Measurements from ENCODE around the gene KIF26B.
A peak's percentile ranks its signal among the peaks of the same experiment; 100 is the strongest.

Gene KIF26B

DNA sequence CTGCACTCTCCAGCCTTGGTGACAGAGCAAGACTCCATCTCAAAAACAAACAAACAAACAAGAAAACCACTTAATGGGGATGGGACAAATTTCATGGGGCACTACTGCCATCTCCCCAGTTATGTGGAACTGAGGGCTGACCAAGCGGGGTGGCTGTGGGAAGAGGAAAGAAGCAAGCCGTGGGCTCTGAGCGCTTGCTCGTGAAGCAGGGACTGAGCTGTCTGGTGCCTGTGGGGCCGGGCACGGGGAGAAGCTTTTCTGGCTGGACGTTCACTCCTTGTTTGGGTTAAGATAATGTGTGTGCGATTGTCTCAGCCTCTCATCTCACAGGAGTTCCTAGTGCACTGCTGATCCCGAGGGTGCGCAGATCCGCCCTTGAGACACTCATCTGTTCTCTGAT, 22.0 kb upstream of the KIF26B start:
- DNase-seq (ENCODE audit: low read depth in 2 of 2) = no peak

DNA sequence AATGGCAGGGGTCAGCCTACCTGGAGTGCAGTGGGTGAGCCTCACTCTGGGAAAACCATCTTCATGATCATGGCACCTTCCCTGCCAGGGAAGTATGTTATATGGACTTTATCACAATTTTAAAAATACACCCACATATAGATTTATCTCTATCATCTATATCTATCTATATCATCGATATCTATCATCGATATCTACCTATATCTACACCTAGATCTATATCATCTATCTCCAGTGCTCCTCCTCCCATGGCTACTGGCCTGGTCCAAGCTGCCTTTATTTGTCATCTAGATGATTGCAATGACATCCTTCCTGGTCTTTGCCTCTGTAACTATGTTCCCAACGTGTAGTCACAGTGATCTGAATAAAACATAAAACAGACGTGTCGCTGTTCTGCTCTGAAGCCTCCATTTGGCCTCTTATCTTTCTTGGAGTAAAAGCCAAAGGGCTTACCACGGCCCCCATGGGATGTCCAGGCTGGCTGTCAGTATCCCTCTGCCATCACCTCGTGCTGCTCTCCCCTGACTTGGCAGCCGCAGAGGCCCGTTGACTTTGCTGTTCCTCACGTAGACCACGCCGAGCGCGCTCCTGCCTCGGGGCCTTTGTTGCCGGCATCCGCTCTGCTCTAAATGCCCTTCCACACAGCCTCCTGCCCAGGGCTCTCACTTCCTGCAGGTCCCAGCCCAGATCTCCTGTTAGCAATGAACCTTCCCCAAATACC, 20.6 kb upstream of the KIF26B start:
- DNase-seq (ENCODE audit: low read depth in 2 of 2) = no peak

DNA sequence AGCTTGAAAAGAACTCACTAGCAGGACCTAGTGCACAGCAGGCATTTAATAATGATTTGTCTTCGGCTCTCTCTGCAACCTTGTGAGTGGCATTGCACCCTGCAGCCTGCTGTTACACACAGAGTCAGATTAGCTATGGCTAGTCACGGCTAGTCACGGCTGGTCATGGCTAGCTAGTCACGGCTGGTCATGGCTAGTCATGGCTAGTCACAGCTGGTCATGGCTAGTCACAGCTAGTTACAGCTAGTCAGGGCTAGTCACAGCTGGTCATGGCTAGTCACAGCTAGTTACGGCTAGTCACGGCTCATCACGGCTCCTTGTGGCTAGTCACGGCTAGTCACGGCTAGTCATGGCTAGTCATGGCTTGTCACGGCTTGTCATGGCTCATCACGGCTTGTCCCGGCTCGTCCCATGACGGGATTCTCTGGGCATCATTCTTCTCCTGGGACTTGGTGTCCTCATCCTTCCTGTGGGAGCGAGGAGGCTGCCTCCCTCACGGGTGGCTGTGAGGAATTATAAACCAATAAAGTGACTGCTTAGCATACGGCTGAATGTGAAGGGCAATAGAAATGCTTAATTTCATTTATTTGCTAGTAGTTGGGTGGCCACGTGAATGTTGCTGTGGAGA, 12.5 kb upstream of the KIF26B start:
- no peak for DNase-seq (ENCODE audit: low read depth in 2 of 2)

DNA sequence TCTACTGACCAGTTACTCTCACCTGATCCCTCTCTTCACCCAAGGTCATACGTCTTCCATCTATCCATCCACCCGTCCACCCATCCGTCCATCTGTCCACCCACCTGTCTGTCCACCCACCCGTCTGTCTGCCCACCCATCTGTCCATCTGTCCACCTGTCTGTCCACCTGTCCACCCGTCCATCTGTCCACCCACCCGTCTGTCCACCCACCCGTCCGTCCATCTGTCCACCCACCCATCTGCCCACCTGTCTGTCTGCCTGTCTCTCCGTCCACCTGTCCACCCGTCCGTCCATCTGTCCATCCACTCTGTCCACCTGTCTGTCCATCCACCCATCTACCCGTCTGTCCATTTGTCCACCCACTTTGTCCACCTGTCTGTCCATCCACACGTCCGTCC, 11.8 kb upstream of the KIF26B start:
- DNase-seq (ENCODE audit: low read depth in 2 of 2) = no peak

DNA sequence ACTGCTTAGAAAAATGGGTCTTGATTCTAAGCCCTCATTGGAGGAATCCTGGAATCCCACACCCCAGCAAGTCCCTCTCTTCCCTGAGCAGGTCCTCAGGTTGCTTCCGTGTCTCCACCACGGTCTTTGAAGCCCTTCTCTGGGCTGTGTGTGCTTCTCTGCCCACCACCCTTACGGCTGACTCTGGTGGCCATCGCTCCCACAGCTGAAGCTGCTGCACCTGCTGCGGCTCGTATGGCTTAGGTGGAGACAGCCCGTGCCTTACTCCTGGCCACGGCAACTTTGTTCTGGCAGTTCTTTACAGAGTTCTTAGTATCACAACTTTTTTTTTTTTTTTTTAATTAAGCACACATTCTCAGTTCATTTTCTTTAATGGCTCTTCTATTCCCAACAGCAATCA, 10.9 kb upstream of the KIF26B start:
- no peak for DNase-seq (ENCODE audit: low read depth in 2 of 2)

DNA sequence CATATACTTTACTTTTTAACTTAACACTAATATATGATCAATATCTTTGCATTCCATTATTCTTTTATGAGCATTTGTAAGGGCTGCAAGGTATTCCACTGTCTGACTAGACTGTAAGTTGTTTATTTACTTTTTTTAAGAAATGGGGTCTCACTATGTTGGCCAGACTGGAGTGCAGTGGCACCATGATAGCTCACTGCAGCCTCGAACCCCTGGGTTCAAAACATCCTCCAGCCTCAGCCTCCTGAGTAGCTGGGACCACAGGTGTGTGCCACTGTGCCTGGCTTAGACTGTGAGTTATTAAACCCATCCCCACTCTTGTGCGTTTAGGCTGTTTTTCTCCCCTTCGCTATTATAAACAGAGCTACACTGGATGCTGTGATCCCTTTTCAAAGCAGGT, 6.7 kb upstream of the KIF26B start:
- DNase-seq (ENCODE audit: low read depth in 2 of 2) = no peak

DNA sequence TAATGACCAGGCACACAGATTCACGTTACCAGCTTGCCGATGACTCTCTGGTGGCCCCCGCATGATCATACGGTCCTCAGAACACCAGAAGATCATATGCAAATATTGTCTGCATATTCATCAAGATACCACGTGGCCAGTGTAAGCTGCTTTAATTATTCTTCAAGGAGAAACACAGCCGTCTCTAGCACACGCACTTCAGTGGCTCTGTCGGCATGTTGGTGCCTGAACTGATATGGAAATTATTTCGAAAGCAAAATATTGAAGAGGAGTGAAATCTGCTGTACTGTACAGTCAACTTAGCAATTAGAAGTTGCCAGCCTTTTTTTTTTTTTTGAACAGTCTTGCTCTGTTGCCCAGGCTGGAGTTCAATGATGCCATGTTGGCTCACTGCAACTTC, 5.9 kb upstream of the KIF26B start:
- no peak for DNase-seq (ENCODE audit: low read depth in 2 of 2)

DNA sequence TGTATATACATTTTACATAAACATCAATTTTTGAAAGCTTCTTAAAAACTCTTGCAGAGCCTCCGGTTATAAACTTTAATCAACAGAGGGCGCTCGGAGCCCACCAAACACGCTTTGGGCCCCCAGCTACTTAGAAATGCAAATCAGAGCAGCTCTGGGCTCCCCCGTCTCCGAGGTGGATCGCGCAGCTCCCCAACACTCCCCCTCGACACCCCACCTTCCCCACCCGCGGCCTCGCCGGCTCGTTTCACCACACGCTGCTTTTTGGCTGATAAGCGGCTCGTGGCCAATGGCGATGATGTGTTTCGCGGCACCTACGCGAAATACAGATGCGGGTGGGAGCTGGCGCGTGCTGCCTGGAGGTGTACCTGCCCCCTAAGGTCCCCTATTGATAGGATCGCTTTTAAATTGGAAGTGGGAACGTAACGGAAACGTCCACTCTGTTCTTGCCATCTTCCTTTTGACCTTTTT, 1.7 kb upstream of the KIF26B start:
- DNase-seq (ENCODE audit: low read depth in 2 of 2) = peak in 1 of 2 experiments; percentile 53

DNA sequence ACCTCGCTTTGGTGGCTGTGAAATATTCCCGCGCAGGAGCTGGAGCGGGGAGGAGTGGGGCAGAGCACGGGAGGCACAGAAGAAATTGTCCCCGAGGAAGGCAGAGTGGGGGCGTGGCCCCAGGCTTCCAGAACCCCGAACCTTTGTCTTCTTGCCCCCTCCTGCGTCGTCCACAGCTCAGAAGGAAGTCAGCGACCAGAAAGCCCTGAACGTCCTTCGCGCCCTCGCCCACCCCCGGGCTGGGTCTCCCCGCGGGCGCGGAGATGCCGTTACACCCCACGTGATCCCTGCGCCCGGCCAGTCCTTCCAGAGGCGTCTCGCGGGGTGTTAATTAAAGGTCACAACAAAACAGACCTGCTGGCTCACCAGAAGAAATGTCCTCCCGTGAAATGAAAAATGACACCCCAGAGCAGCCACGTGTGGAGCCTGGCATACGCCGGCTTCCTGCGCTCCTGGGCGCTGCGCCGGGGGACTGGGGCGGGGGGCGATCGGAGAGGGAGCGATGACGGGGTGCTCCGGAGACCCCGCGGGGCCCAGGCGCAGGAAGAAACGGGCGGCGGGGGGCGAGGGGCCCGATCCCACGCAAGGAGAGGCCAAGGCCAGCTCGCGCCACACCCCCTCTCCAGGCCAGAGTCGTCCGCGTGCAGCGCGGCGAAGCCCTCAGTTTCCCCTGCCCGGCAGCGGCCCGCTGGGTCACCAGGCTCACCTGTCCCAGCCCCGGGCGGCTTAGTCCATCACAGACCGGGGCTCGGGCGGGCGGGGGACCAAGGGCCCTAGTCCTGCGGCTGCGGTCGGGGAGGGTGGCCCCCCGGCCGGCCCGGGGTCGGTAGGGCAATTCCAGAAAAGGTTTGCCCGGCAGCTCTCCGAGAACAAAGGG, 995 bp upstream of the KIF26B start:
- DNase-seq (ENCODE audit: low read depth in 2 of 2) = no peak

DNA sequence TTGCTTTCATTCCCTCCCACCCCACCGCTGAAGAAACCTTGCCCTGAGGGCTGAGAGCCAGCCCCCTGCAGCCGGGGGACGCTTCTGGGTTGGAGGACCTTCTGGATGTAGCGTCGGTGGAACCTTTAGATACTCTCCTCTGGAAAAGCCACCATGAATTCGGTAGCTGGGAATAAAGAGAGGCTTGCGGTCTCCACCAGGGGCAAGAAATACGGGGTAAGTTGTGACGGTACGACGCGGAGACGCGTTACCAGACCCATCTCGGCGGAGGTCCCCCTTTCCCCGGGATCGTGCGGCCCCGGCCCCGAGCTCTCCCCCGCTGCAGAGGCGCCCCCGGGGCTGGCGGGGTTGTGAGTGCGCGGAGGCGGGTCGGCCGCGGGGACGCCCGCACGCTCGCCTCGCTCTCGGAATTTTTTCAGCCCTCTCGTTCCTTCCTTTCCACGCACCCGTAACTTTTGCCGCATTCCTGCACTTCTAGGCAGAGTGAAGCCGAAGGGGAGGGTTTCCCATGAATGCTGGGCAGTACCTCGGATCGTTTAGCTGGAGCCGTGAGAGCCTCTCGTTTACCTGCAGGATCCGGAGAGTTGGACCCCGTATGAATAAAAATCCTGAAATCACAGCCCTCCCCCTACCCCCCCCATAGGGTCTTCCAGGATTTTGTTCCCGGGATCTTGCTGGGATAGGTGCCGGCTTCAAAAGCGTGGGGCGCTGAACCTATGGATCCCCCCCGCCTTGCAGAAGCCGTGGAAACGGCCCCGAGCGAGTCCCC, 671 bp downstream of the KIF26B start:
- no peak for DNase-seq (ENCODE audit: low read depth in 2 of 2)

DNA sequence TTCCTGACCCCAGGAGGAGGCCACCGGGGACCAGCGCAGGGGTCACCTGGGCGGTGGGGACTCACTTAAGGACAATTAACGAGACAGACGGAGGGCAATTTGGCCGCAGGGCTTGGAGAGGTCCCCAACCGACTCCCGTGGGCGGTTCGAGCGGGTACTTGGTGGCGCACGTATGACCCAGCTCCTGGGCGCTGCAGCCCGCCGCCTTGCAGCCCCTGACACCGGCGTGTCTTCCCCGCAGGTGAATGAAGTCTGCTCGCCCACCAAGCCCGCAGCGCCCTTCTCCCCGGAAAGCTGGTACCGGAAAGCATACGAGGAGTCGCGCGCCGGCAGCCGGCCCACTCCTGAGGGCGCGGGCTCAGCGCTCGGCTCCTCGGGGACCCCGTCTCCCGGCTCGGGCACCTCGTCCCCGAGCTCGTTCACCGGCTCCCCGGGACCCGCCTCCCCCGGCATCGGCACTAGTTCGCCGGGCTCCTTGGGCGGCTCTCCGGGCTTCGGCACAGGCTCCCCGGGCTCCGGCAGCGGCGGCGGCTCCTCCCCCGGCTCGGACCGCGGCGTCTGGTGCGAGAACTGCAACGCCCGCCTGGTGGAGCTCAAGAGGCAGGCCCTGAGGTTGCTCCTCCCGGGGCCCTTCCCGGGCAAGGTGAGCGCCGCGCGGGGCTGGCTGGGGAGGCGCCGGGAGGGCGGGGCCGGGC, 1.4 kb downstream of the KIF26B start:
- DNase-seq (ENCODE audit: low read depth in 2 of 2) = peak in 1 of 2 experiments; percentile 39

DNA sequence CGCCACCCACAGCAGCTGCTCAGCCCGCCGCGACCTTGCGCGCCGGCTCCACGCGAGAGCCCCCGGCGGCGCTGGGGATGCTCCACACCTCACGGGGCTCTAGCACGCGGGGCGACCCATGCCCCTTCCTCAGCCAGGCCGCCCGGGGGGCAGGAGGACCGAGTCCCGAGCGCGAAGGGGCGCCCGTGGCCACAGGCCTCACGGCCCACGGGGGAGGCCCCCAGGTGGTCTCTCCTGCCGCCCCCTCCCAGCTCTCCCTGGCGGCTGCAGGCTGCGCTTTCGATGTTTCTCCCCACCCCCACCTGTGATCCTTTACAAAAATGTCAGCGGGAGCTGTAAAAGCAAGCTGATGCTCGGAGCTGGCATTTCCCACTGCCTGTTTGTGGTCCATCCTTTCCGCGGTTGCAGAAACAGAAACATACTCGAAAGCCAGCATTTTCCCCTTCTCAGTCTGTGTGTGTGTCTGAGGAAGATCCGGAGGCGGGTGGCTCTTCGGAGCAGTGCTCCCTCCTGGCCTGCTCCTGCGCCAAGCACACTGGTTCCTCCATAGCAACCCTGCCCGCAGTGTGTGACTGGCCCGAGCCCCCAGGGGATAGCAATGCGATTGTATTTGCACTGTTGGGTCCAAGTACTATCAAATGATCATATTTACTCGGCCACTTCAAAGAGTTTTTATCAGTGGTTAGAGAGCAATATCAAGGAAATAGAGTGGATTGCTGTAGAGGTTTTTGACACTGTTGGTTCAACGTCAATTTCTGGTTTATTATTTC, 2.1 kb downstream of the KIF26B start:
- DNase-seq (ENCODE audit: low read depth in 2 of 2) = no peak

DNA sequence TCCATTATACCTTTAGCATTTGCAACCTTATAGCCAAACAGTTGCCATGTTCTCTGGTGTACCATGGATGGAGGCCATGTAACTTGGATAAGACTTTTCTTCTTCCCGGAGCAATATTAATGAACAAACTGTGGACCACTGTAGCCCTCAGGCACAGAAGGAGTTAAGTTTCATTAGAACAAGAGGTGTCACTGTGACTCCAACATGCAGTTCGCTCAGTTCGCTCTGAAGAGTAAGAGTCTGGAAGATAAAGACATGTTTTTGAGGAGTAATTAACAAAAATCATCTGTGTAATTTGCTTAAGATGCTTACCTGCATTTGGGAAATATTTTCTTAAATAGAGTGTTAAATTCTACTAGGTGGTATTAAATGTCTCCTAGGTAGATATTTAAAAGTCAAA, 4.1 kb downstream of the KIF26B start:
- DNase-seq (ENCODE audit: low read depth in 2 of 2) = no peak

DNA sequence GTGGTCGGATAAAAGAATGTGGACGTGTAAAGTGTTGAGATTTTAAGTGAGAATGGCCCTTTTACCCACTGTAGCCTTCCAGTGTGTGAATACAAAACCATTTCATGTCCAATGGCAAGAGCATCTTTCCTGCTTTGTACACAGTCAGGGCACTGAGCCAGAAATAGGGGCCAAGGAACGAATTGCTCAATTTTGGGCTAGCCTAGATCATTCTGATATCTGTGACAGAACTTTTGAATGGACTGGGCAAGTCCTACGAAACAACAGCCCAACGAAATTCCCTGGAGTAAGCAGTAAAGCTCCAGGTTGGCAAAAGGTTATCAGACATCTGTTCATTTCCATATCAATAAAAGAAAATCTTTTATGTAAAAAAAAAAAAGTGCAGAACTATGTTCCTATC, 5.5 kb downstream of the KIF26B start:
- no peak for DNase-seq (ENCODE audit: low read depth in 2 of 2)

DNA sequence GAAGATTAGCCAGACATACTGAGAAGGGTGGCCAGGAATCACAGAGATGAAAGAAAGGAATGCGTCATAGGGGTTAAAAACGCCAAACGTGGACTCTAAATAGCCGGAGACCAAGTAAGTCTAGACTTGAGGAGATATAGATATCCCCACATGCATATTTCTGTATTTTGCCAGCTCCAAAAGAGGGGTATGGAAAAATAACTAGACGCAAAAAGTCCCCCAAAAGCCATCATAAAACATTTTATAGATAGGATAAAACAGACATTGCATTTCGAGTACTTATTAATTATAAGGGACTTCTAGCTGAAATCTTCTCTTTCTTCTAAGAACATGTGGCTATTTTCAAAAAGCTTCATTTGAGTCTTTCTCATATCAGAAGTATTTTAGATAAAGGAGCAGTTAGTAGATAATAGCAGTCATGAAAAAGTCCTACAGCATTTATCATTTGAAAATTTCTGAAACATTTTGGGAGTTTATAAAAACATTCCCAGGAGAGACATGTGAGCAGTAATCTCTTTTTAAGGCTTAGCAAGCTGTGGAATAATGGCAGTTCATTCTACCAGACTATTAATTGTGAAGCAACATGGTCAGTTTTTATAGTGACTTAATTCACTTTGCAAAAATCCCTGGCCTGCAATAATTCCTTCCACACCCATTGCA, 6.1 kb downstream of the KIF26B start:
- DNase-seq (ENCODE audit: low read depth in 2 of 2) = no peak

DNA sequence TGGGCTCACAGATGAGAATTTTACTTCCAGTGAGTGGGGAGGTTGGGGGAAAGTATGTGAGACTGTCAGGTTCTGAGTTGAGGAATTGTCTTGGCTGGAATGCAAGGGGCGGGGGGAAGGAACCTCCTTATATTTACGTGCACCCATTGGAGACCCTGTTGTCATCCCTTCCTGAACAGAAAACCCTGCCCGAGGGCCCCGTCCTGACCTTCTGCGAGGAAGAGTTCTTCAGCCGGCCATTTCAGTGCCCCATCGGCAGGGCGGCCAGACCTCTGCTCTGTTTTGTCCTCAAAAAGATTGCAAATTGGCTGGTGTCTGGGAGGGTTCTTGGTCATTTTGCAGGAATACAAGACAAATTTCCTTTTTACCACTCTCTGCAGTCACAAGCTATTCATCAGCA, 7.1 kb downstream of the KIF26B start:
- no peak for DNase-seq (ENCODE audit: low read depth in 2 of 2)

DNA sequence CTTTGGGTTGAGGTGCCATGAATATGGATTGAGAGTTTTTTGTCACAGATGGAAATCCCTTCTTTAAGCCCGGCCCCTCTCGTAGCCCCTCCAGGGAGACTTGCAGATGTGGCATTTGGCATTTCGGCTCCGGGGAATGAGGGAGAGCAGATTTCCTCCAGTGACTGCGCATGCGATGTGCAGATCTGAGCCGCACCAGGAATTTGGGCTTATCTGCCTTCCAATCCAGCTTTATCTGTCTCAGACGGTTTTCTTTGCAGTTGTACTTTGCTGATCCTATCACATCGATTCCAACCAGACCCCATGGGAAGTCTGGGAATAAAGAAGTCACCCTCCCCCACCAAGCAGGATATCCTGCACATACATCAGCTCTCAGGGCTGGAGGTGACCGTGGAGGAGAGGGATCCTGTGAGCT, 11.7 kb downstream of the KIF26B start:
- no peak for DNase-seq (ENCODE audit: low read depth in 2 of 2)

DNA sequence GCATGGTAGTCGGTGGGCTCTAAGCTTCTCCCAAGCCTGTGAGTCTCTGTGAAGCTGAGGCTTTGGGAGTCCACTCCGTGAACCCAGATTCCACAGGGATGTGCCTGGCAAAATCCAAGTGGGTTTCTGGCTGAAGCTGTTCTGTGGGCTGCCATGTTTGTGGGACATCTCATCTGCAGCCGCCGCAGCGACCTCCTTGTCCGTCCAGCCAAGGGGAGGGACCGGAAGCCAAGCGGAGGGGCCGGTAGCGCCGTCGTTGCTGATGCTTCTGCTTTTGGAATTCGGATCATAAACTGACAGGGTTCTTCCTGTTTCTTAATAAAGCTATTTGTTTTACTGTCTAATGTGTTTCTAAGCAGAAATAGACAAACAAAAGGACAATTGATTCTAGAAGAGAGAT, 13.3 kb downstream of the KIF26B start:
- no peak for DNase-seq (ENCODE audit: low read depth in 2 of 2)

DNA sequence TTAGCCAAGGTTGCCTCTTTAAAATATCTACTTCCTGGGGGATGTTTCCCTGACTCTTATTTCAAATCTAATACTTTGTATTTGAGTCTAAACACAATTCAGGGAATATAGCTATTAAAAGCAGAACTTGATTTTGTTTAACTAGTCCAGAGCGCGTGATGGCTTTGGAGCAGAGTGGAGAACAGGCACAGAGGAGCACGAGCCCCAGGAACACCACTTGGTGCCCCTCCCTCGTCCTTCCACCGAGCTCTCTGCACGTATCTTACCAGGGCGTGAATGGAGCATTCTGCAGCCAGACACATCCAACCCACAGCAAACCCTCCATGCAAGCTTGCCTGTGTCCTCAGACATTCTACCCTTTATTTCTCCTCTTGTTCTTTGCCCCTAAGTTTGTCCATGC, 14.1 kb downstream of the KIF26B start:
- no peak for DNase-seq (ENCODE audit: low read depth in 2 of 2)

DNA sequence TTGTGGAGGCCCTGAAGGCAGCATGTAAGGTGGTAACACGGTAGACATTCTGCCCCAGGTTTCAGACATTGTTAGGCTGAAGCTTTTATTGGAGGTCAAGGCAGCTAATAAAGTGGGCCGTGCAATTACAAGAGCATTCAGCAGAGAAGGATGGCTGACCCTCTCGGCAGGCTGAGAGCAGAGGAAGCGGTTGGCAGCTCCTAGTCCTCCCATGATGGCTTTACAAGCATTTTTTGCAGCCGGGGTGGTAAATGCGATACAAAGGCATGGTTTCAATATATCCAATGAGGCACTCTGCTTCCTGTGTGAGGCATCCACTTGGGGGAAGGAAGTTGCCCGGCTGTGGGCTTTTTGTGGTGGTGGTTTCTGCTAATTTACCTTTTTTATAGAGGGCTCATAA, 14.6 kb downstream of the KIF26B start:
- no peak for DNase-seq (ENCODE audit: low read depth in 2 of 2)
